A549 (cell line): Measurements from ENCODE around the gene CHRNB1. TPM values are rescaled to one million over a fixed set of nuclear protein-coding genes. Genes with fewer than 3 reads are reported as not detected.

Experiments
- ATAC-seq, 2 experiments: fragments of 200-7000 bp in 1 of 2; fragments of >200 bp in 1 of 2; cut with Nextera tagmentation in 1 of 2; cut with Tn5 transposase in 1 of 2; 3 replicates each; pipeline versions ENCODE4 v1.8.0 to v1.9.1; 2018 to 2020; ENCODE audit warnings: mild to moderate bottlenecking in 1 of 2, moderate library complexity in 1 of 2
- CTCF ChIA-PET: fragments of 300-600 bp; sonication (Branson Sonifier 250); formaldehyde crosslinking; extraction: SDS; loops from one replicate; lab custom pipeline; 2021; ENCODE audit warnings: antibody characterized with exemption, inconsistent platforms; lab: Yijun Ruan, JAX
- POLR2A ChIA-PET: fragments of 350-600 bp; formaldehyde crosslinking; extraction: SDS; loops from one replicate; lab custom pipeline; 2021; ENCODE audit warnings: antibody characterized with exemption, inconsistent platforms; lab: Yijun Ruan, JAX
- DNase-seq, 2 experiments: peaks; one replicate each; pipeline versions ENCODE4 v3.0.0 to v3.0.0-alpha.2; 2011 to 2016; ENCODE audit warnings: low read depth in 1 of 2, low spot score in 1 of 2
- FAIRE-seq: peaks from 2 replicates; lab custom pipeline; 2011; peaks lifted over from hg19 to GRCh38; lab: Jason Lieb, UNC
- H3K27ac ChIP-seq, 2 experiments: fragments of >200 bp; sonication (Bioruptor Twin); formaldehyde crosslinking; 3 replicates each; pipeline ENCODE4 v1.5.1; 2016 to 2017
- H3K4me1 ChIP-seq: fragments of >200 bp; sonication (Bioruptor Twin); formaldehyde crosslinking; 3 replicates; pipeline ENCODE4 v1.6.1; 2016
- H3K4me2 ChIP-seq: fragments of >200 bp; sonication (Bioruptor Twin); formaldehyde crosslinking; 3 replicates; pipeline ENCODE4 v1.6.1; 2016
- H3K4me3 ChIP-seq: fragments of >200 bp; sonication (Bioruptor Twin); formaldehyde crosslinking; 3 replicates; pipeline ENCODE4 v1.5.1; 2016
- H3K9me3 ChIP-seq: fragments of >200 bp; sonication (Bioruptor Twin); formaldehyde crosslinking; 3 replicates; pipeline ENCODE4 v1.6.1; 2016
- ATOH8 ChIP-seq: fragments of 250-450 bp; sonication (Bioruptor Pico); IDR thresholded peaks from 2 replicates; pipeline ENCODE4 v1.5.0; 2020; ENCODE audit warnings: low read depth, mild to moderate bottlenecking, moderate library complexity
- CBX2 ChIP-seq: fragments of 200-600 bp; sonication (generic); IDR thresholded peaks from 2 replicates; pipeline ENCODE4 v1.6.1; 2016; ENCODE audit warnings: low read depth, mild to moderate bottlenecking, borderline replicate concordance
- CBX8 ChIP-seq: fragments of 200-600 bp; sonication (generic); IDR thresholded peaks from 2 replicates; pipeline ENCODE4 v1.6.1; 2016
- E2F6 ChIP-seq: IDR thresholded peaks from 2 replicates; pipeline ENCODE4 v1.6.1; 2012; ENCODE audit warnings: low read depth, borderline replicate concordance
- EHMT2 ChIP-seq: fragments of 200-600 bp; sonication (generic); IDR thresholded peaks from 2 replicates; pipeline ENCODE4 v1.6.1; 2016; ENCODE audit warnings: antibody characterized with exemption, low read depth, mild to moderate bottlenecking, moderate library complexity
- EP300 ChIP-seq, 2 experiments: fragments of >200 bp; sonication (Bioruptor Twin); formaldehyde crosslinking; IDR thresholded peaks; 2 replicates in 1 of 2; 3 replicates in 1 of 2; pipeline ENCODE4 v1.6.1; 2016 to 2017
- ESRRA ChIP-seq: fragments of 150-350 bp; IDR thresholded peaks from 2 replicates; pipeline ENCODE4 v1.6.1; 2014; ENCODE audit warnings: mild to moderate bottlenecking, low read length, borderline replicate concordance
- GATA3 ChIP-seq: IDR thresholded peaks from 2 replicates; pipeline ENCODE4 v1.6.1; 2012; ENCODE audit warnings: borderline replicate concordance
- HOXA7 ChIP-seq: fragments of 250-450 bp; sonication (Bioruptor Pico); IDR thresholded peaks from 2 replicates; pipeline ENCODE4 v1.5.0; 2020; ENCODE audit warnings: mild to moderate bottlenecking, moderate library complexity
- HOXB5 ChIP-seq: fragments of 250-450 bp; sonication (Bioruptor Pico); IDR thresholded peaks from 2 replicates; pipeline ENCODE4 v1.5.0; 2020; ENCODE audit warnings: mild to moderate bottlenecking, moderate library complexity
- JUN ChIP-seq, 2 experiments: fragments of >200 bp; sonication (Bioruptor Twin); formaldehyde crosslinking; IDR thresholded peaks; 2 replicates in 1 of 2; 3 replicates in 1 of 2; pipeline ENCODE4 v1.6.1; 2016 to 2017
- MAX ChIP-seq: IDR thresholded peaks from 2 replicates; pipeline ENCODE4 v1.6.1; 2012
- MAZ ChIP-seq: fragments of 150-350 bp; IDR thresholded peaks from 2 replicates; pipeline ENCODE4 v1.6.1; 2014; ENCODE audit warnings: antibody characterized with exemption, low read depth, low read length, borderline replicate concordance
- MYC ChIP-seq: IDR thresholded peaks from 2 replicates; pipeline ENCODE4 v1.6.1; 2012; ENCODE audit warnings: mild to moderate bottlenecking, inconsistent platforms, low read length, improper control_type of control experiment, borderline replicate concordance
- NFE2L2 ChIP-seq: fragments of 150-350 bp; conservative IDR thresholded peaks from 2 replicates; pipeline ENCODE4 v1.6.1; 2014; ENCODE audit warnings: low read length
- PBX3 ChIP-seq: IDR thresholded peaks from 2 replicates; pipeline ENCODE4 v1.6.1; 2012
- PHF8 ChIP-seq: fragments of 200-600 bp; sonication (generic); IDR thresholded peaks from 2 replicates; pipeline ENCODE4 v1.6.1; 2016; ENCODE audit warnings: low read depth, mild to moderate bottlenecking, antibody characterized with exemption, moderate library complexity, borderline replicate concordance
- POLR2A ChIP-seq: IDR thresholded peaks from 2 replicates; pipeline ENCODE4 v1.6.1; 2012; ENCODE audit warnings: mild to moderate bottlenecking, low read length
- RARB ChIP-seq: fragments of 250-450 bp; sonication (Bioruptor Pico); IDR thresholded peaks from 2 replicates; pipeline ENCODE4 v1.8.0; 2021; ENCODE audit warnings: mild to moderate bottlenecking, moderate library complexity
- SMC3 ChIP-seq: fragments of >200 bp; sonication (Bioruptor Twin); formaldehyde crosslinking; IDR thresholded peaks from 3 replicates; pipeline ENCODE4 v1.6.1; 2018; ENCODE audit warnings: inconsistent platforms
- SREBF2 ChIP-seq: fragments of 450-650 bp; IDR thresholded peaks from 2 replicates; pipeline ENCODE4 v1.6.1; 2014; ENCODE audit warnings: mild to moderate bottlenecking, moderate library complexity
- TP53 ChIP-seq: fragments of 250-450 bp; sonication (Bioruptor Pico); IDR thresholded peaks from 2 replicates; pipeline ENCODE4 v1.5.0; 2021; ENCODE audit warnings: mild to moderate bottlenecking, moderate library complexity
- ZFP36 ChIP-seq: fragments of 450-650 bp; IDR thresholded peaks from 2 replicates; pipeline ENCODE4 v1.6.1; 2014; ENCODE audit warnings: borderline replicate concordance; ENCODE audit not compliant: partially characterized antibody
- ZNF302 ChIP-seq: fragments of 250-450 bp; sonication (Bioruptor Pico); IDR thresholded peaks from 2 replicates; pipeline ENCODE4 v1.9.0; 2021; ENCODE audit warnings: inconsistent platforms, mild to moderate bottlenecking, moderate library complexity
- WGBS: methylation state at CpG from one replicate; pipeline ENCODE4 v1.1.6; 2017; ENCODE audit errors: missing lambda C conversion rate; 5-methylcytosine and 5-hydroxymethylcytosine counted together
- polyA plus RNA-seq, 4 experiments: library from polyadenylated mRNA; depleted of rRNA in 3 of 4; stranded (reverse); fragments of >200 nt; fragmentation: RNase III in 1 of 4; extraction: RNeasy Plus Mini Kit Qiagen cat#74134 plus additional on column Dnase treatment in 1 of 4; gene quantifications; 2 replicates in 3 of 4; 3 replicates in 1 of 4; pipeline ENCODE4 v1.2.3, GENCODE V29; 2011 to 2017

CHRNB1 gene
- polyA plus RNA-seq, 2 of the 4 experiments (the other 2 are of a cell fraction), result 6.5 to 8.4 TPM

GRCh38 chr17:7467498-7467897 is 22.6 kb downstream of the CHRNB1 start (continued):
- no peak for TF ChIP-seq MYC
- TF ChIP-seq GATA3, result no peak
- TF ChIP-seq MAX, result no peak
- TF ChIP-seq ZNF302, result no peak
- no peak for TF ChIP-seq HOXA7 (CRISPR knock-in tag)
- no peak for TF ChIP-seq ATOH8 (CRISPR knock-in tag)
- TF ChIP-seq ZFP36, result no peak

GRCh38 chr17:7468290-7468689 is 23.4 kb downstream of the CHRNB1 start:
- H3K27ac ChIP-seq, result no peak overlapping the region
- POLR2A ChIA-PET, result interaction anchor here (1.7 kb wide), 1 partner anchor 16 kb away, joined by 13 read pairs; the partner anchor contains the start of gene POLR2A
- H3K4me3 ChIP-seq, result no peak overlapping the region
- H3K9me3 ChIP-seq, result no peaks in the 10 kb centered on the region
- CTCF ChIA-PET, result interaction anchor here (1.5 to 30.1 kb wide), 2 partner anchors 10 to 27 kb away, joined by 6 to 342 read pairs; partner anchors contain the start of genes CHRNB1, FGF11 and TMEM102
- FAIRE-seq, result no peak
- TF ChIP-seq JUN (IDR thresholded peaks at IDR 0.05) (no peak), MAZ (no peak), ESRRA (no peak), SMC3 (no peak), ZNF302 (no peak), TP53 (CRISPR knock-in tag) (no peak), PHF8 (no peak), SREBF2 (no peak), CBX2 (no peak)
- TF ChIP-seq, all 56 proteins: peak for 0
- ATAC-seq, result no peak
- 95% methylated on average over 11 of the region's 11 CpGs for WGBS
- no peak overlapping the region for H3K4me2 ChIP-seq
- H3K4me1 ChIP-seq, result peaks cover 24% of the 10 kb centered on the region
- no peak for DNase-seq

GRCh38 chr17:7468804-7469389 is 24.0 kb downstream of the CHRNB1 start:
- ATAC-seq (no peak), FAIRE-seq (no peak), DNase-seq (no peak)
- Histone ChIP-seq H3K4me3 (no peak overlapping the region), H3K4me1 (peaks cover 24% of the 10 kb centered on the region), H3K9me3 (no peaks in the 10 kb centered on the region), H3K4me2 (no peak overlapping the region), H3K27ac (no peak overlapping the region)
- CTCF ChIA-PET, result interaction anchor here (1.5 to 30.1 kb wide), 2 partner anchors 10 to 28 kb away, joined by 6 to 342 read pairs; partner anchors contain the start of genes CHRNB1, FGF11 and TMEM102
- POLR2A ChIA-PET, result no interaction called here
- WGBS, result 78% methylated on average over 12 of the region's 12 CpGs
- no peak for TF ChIP-seq CBX8
- no peak for TF ChIP-seq GATA3
- TF ChIP-seq JUN (IDR thresholded peaks at IDR 0.05), result no peak
- TF ChIP-seq E2F6, result no peak
- TF ChIP-seq EP300 (IDR thresholded peaks at IDR 0.05), result no peak
- TF ChIP-seq PHF8, result no peak
- no peak for TF ChIP-seq TP53 (CRISPR knock-in tag)
- no peak for TF ChIP-seq ATOH8 (CRISPR knock-in tag)
- TF ChIP-seq ESRRA, result no peak
- no peak for TF ChIP-seq HOXB5 (CRISPR knock-in tag)
- no peak for TF ChIP-seq CBX2
- no peak for TF ChIP-seq POLR2A
- TF ChIP-seq ZNF302, result no peak
- TF ChIP-seq PBX3, result no peak
- no peak for TF ChIP-seq RARB
- no peak for TF ChIP-seq EHMT2
- TF ChIP-seq NFE2L2, result no peak
